ENCODE measurements around the gene NOM1. TPM values are rescaled to one million over a fixed set of nuclear protein-coding genes. Genes with fewer than 3 reads are reported as not detected.

Gene NOM1
- total RNA-seq, 1 experiment from 2014 or later: 31.4 TPM

DNA sequence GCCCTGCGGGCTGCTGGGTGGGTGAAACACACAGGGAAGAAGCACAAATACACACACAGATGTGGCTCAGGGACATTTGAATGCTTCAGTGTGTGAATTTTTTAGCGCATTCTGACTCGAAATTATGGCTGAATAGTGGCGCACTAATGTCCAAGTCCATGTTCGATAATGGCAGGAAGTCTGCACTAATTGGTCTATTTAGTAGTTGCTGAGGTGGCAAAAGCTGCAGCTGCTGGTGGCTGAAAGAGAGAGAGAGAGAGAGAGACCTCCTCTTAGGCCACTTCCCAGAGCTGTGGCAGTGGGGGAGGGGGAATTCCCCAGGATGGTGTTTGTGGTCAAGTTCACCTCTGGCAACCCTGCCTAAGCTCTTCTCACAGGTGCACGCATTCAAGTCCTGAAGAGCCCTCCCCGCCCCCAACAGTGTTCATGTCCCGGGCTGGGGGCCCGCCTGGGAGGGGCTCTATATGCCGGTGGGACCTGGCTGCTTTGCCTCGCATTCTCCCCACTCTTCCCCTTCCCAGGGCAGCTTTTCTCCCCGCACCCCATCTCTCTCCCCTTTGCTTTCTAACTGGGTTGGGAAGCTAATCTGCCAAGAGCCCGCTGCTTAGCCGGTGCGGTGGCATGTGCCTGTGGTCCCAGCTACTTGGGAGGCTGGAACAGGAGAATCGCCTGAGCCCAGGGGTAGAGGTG, 67.0 kb downstream of the NOM1 start:
- no peak for DNase-seq (ENCODE audit: low read depth)

DNA sequence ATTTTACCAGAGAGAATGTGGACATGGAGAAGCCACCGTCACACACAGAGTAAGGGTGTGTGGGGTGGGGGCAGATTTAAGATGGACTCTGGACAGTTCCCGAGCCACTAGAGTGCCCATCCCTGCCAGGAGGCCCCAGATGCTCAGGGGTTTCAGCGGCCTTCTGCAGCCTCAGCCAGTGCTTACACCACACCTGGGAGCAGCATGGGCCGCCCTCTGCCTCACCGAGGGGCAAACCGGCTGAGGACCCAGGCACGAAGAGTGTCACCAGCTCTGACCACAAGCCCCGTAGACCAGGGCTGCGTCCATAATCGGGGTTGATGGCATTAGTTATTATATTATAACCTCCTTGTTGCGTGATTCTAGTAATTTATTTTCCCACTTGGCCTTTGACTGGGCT, 67.6 kb downstream of the NOM1 start:
- DNase-seq (ENCODE audit: low read depth): no peak

GRCh38 chr7:157017603-157018327, 68.3 kb downstream of the NOM1 start:
- no peak for DNase-seq (ENCODE audit: low read depth)

- DNase-seq (ENCODE audit: low read depth): no peak
Measured at GRCh38 chr7:157018328-157018996, 69.0 kb downstream of the NOM1 start.

DNA sequence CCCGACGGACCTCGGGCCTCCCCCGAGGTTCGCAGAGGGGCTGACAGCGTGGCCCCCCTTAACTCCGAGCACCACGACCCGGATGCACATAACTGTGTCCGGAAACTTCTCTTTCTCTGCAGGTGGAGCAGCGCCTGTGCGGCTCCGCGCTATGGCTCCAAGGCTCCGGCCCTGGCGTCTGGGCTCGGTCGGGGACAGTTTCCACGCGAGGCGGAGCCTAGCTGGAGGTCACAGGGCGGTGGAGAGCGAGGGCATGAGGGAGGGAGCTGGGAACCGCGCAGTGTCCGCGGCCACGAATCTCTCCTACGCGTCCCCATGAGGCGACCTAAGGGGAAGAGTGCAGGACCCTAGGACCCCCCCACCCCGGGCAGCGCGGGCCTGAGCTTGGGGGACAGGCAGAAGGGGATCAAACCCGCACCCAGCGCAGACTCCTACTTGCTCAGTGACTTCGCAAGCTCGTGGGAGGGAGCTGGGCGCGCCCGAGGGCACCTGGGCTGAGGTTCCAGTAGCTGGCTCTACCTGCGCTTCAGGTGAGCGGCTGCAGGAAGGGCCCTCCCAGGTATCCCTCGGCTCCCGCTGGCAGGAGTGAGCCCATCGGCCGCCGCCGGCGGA, 69.6 kb downstream of the NOM1 start:
- DNase-seq (ENCODE audit: low read depth): no peak

DNA sequence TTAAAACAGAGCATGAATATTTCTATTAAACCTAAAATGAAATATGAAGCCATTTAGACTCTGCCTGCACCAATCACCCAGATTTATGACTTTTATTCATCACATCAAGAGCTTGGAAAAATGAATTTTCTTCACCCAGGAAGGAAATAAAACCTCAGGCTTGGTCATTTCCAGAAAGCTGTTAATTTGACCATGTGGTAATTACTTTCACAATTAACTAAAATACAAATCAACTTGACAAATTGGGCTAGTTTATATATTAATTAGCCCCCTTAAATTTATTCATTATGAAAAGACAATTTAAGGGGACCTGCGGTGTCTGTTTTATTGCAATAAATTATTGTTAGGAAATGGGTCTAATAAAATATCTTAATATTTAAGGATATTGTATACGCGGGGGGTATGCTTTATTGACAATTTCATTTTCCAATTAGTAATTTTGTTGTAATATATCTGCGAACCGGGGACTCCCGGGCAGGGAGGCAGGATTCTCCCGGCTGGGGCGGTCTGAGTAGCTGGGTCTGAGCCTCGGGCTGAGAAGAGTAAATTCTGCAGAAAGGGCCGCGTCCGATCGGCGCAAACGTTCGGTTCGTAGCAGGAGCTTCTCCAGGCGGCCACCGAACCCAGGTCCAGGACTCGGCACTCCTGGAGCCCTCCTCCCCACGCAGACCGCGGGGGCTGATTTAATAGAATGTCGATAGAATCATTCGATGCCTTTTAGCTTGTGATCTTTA, 70.4 kb downstream of the NOM1 start:
- no peak for DNase-seq (ENCODE audit: low read depth)

DNA sequence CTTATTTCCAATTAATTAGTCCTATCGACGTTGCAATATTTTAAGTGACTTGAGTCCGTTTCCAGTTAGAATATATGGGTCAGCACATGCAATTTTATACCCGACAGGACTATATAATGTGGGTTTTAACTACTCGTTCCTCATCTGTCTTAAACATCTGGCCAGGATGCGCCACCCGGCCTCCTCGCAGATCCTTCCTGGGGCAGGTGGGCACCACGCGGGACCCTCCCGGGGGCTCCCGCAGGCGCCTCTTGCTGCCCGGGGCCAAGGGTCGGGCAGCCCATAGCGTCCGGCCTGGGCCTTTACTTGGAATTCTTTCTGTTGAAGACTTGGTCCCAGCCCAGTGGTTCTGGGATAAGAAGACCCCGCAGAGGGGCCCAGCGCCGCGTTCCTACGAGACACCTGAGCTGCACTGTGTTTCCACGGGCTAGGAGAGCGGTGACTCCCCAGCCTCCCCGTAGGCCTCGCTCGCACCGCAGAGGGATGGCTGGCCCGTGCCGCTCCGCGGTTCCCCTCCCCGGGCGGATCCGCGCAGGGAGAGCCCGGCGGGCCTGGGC, 71.1 kb downstream of the NOM1 start:
- no peak for DNase-seq (ENCODE audit: low read depth)

DNA sequence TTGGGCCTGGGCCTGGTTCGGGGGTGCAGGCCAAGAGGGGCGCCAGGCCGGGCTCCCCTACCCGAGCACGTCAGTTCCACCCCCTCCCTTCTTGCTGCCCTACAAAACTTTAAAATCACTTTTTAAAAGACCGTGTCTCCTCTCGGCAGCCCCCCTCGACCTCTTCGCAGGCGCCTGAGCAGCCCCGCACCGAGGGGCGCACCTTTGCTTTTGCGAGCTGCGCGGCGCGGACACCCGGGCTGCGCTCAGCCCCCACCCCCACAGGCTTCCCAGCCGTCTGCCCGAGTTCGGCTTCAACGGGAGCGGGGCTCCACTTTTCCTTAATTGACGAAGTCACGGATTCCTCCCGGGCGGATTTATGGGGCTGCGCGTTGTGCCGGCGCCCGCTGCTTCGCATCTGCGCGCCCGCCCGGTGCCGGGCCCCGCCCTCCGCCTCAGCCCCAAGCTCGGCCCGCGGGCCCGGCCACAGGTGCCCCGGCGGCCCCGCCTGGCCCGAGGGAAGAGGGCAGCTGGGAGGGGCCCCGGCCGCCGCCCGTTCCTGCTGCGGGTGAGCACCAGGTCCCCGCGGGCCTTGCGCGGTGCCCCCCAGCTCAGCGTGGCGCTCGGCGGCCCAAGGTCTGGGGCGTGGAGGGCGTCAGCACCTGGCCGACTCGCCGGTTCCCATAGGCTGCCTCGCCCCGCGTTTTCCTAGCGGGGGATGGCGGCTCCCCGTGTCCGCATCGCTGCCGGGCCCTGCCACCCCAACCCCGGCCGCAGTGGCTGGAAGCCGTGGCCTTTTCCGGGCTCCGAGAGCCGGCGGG, 71.8 kb downstream of the NOM1 start:
- DNase-seq (ENCODE audit: low read depth): no peak

DNA sequence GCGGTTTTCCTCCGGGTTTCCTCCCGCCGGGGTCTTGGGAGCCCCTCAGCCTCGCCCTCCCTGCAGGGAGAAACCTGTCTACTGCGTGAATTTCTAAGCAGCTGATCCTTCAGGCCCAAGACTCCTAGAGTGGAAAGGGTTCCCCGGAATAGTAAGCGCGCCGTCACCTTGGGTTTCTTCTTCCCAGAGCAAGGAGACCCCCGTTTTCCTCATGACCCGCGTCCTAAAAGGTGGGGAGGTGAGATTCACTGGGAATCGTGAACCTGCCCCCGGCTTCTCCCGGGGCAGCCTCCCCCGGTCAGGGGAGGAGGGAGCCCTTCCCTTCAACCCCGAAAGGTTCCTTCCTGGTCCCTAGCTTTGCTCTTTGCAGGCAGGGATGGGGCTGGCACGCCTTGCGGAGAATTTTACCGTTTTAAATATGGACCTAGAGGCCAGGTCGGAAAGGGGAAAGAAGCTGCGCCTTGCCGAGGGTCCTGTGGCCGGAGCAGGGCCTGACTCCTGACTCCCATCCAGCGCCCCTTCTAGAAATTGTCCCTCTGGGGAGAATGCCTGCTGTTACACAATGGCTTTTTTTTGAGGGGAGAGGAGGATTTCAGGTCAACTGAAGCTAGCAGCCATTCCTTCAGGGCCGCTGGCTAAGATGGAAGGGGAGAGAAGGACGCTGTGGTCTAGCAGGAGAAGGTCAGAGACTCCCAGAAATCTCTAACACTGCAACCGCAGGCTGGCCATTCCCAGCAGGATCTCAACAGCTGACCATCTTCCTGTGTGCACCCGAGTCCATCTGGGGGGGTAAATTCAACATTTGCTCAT, 72.6 kb downstream of the NOM1 start:
- DNase-seq (ENCODE audit: low read depth): no peak

Other genes starting within 250 kb of the NOM1 start
- 81.0 and 104 TPM in 2 replicates for gene LMBR1, start 56.5 kb upstream of the NOM1 start, total RNA-seq (2014; rRNA removed; shearing (Covaris generic))
- gene MNX1, start 61.0 kb downstream of the NOM1 start, total RNA-seq (2014; rRNA removed; shearing (Covaris generic)): 0.37 TPM in 1 of 2 replicates, not detected in the other
- gene UBE3C, start 189.2 kb downstream of the NOM1 start, total RNA-seq (2014; rRNA removed; shearing (Covaris generic)): 93.2 and 97.0 TPM in 2 replicates

Data from HT1080 (cell line).